Tibial nerve (tissue), 4 donors: ENCODE results near the gene HS6ST3. TPM values are rescaled to one million over a fixed set of nuclear protein-coding genes. Genes with fewer than 3 reads are reported as not detected.
A peak's percentile ranks its signal among the peaks of the same experiment; 100 is the strongest.

ENCODE experiments used
- DNase-seq, 2 donors: peaks; one replicate each; pipeline ENCODE4 v3.0.0-alpha.2; 2019; ENCODE audit warnings: low spot score in 2 of 2
- H3K27ac ChIP-seq, 4 donors: fragments of 200-600 bp; sonication (generic) in 3 of 4; one replicate each; pipeline ENCODE4 v1.5.1; 2017 to 2019; ENCODE audit warnings: mild to moderate bottlenecking in 1 of 4
- H3K27me3 ChIP-seq, 2 donors: fragments of 200-600 bp; sonication (generic) in 1 of 2; one replicate each; pipeline versions ENCODE4 v1.5.1 to v1.6.0; 2017 to 2019
- H3K36me3 ChIP-seq, 3 donors: fragments of 200-600 bp; sonication (generic); one replicate each; pipeline ENCODE4 v1.5.1; 2018 to 2019
- H3K4me1 ChIP-seq, 4 donors: fragments of 200-600 bp; sonication (generic) in 3 of 4; one replicate each; pipeline ENCODE4 v1.5.1; 2017 to 2019
- H3K4me3 ChIP-seq, 4 donors: fragments of 200-600 bp; sonication (generic) in 3 of 4; one replicate each; pipeline ENCODE4 v1.5.1; 2017 to 2019; ENCODE audit warnings: mild to moderate bottlenecking in 1 of 4, moderate library complexity in 1 of 4
- H3K9me3 ChIP-seq, 4 donors: fragments of 200-600 bp; sonication (generic) in 3 of 4; one replicate each; pipeline ENCODE4 v1.5.1; 2017 to 2019
- EP300 ChIP-seq, 2 donors: sonication (generic); formaldehyde crosslinking; IDR thresholded peaks; one replicate each; pipeline ENCODE4 v1.6.1; 2017; ENCODE audit warnings: antibody characterized with exemption in 2 of 2, mild to moderate bottlenecking in 1 of 2
- POLR2A ChIP-seq, 2 donors: fragments of 450-650 bp; IDR thresholded peaks; one replicate each; pipeline ENCODE4 v1.6.1; 2017; ENCODE audit warnings: antibody characterized with exemption in 2 of 2, mild to moderate bottlenecking in 2 of 2, moderate library complexity in 2 of 2
- WGBS, 2 donors: methylation state at CpG; one replicate each; pipeline ENCODE4 v1.1.5; 2018; 5-methylcytosine and 5-hydroxymethylcytosine counted together
- total RNA-seq, 4 donors: library from RNA; depleted of rRNA; stranded (reverse); fragments of >200 nt; gene quantifications; one replicate each; pipeline ENCODE4 v1.1.0, GENCODE V29; 2016
- TF ChIP-seq, protein P1 (sequence below), 5 experiments: fragments of 200-600 bp in 3 of 5; fragments of 450-650 bp in 2 of 5; sonication (generic) in 3 of 5; IDR thresholded peaks; one replicate each; pipeline ENCODE4 v1.5.1; 2016 to 2019; ENCODE audit warnings: antibody characterized with exemption in 5 of 5, mild to moderate bottlenecking in 3 of 5, moderate library complexity in 2 of 5

The HS6ST3 gene
- total RNA-seq, 4 donors from 2014 or later, result 0.21 to 1.1 (median 0.79) TPM

DNA sequence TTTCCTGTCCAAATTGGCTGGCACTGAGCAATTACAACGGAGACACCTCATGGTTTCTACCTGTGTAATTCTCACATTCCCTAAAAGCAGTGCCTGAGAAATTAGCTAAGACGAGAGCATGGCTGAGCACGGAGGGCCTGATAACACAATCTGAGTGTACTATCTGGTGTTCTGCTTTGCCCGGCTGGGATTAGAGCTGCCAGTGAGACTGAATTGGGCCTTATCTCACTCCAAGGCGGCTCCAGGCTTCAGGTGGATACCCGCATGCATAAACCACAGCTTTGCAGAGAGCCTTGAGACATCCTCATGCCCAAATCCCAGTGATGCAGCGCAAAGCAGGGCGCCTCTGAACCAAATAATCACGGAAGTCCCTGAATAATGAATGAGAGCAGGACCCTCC is 732.1 kb downstream of the HS6ST3 start:
- 88 to 91% methylated on average over 9 of the region's 9 CpGs for WGBS, 2 donors
- no peak overlapping the region for H3K27ac ChIP-seq
- H3K27me3 ChIP-seq, result no peaks in the 10 kb centered on the region
- peaks cover 0 to 7% (median 0%) of the 10 kb centered on the region in 4 donors for H3K4me1 ChIP-seq
- DNase-seq, result no peak
- H3K4me3 ChIP-seq, result no peak overlapping the region
- no peak for TF ChIP-seq POLR2A (IDR thresholded peaks at IDR 0.05)
- TF ChIP-seq, protein P1, sequence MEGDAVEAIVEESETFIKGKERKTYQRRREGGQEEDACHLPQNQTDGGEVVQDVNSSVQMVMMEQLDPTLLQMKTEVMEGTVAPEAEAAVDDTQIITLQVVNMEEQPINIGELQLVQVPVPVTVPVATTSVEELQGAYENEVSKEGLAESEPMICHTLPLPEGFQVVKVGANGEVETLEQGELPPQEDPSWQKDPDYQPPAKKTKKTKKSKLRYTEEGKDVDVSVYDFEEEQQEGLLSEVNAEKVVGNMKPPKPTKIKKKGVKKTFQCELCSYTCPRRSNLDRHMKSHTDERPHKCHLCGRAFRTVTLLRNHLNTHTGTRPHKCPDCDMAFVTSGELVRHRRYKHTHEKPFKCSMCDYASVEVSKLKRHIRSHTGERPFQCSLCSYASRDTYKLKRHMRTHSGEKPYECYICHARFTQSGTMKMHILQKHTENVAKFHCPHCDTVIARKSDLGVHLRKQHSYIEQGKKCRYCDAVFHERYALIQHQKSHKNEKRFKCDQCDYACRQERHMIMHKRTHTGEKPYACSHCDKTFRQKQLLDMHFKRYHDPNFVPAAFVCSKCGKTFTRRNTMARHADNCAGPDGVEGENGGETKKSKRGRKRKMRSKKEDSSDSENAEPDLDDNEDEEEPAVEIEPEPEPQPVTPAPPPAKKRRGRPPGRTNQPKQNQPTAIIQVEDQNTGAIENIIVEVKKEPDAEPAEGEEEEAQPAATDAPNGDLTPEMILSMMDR (IDR thresholded peaks at IDR 0.05), result no peak
- no peak for TF ChIP-seq EP300 (IDR thresholded peaks at IDR 0.05)
- no peaks in the 10 kb centered on the region for H3K9me3 ChIP-seq
- no peaks in the 10 kb centered on the region for H3K36me3 ChIP-seq

DNA sequence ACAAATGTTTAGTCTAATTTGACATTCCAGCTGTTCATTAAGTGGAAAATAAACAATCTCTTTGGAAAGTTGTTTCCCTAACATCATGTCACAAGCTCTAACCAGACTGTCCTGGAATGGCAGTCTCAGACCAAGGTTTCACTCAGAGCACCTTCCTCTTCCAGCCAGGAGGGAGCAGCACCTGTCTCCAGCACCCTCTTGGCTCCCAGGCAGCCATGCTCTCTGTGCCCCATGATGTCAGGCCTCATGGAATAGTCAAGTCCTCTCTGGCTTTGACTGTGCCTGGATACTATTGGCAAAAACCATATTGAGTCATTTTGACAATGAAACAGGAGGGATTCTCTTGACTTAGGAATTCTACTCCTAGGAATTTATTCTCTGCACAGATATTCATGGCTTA is 733.0 kb downstream of the HS6ST3 start:
- Histone ChIP-seq H3K36me3 (no peaks in the 10 kb centered on the region), H3K4me3 (no peak overlapping the region), H3K4me1 (peaks cover 0 to 3% (median 0%) of the 10 kb centered on the region in 4 donors), H3K27ac (no peak overlapping the region), H3K9me3 (no peaks in the 10 kb centered on the region), H3K27me3 (no peaks in the 10 kb centered on the region)
- DNase-seq, result no peak
- TF ChIP-seq EP300 (IDR thresholded peaks at IDR 0.05), result no peak
- TF ChIP-seq, protein P1 (IDR thresholded peaks at IDR 0.05), result peak in 1 of 5 experiments; percentile 6

DNA sequence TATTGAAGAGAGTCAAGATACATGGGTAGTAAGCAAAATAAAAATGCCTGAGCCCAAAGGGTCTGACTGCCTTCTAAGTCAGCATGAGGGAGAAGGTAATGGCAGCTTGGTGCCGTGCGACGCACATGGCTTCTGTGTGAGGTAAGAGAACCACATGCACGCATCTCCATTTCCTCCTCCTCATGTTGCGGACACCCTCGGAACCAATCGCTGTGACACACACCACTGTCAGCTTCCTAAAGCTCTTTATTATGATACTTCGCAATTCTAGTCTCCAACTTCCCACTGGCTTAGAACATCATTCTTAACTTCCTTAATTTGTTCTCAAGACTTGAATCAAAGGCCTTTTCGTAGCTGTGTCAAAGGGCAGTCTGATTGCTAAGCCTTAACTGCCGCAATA is 734.2 kb downstream of the HS6ST3 start:
- Histone ChIP-seq H3K27ac (no peak overlapping the region), H3K9me3 (no peaks in the 10 kb centered on the region), H3K36me3 (no peaks in the 10 kb centered on the region), H3K27me3 (no peaks in the 10 kb centered on the region), H3K4me1 (peaks cover 0 to 3% (median 0%) of the 10 kb centered on the region in 4 donors), H3K4me3 (no peak overlapping the region)
- DNase-seq, result no peak
- no peak for TF ChIP-seq POLR2A (IDR thresholded peaks at IDR 0.05)
- no peak for TF ChIP-seq EP300 (IDR thresholded peaks at IDR 0.05)
- TF ChIP-seq, protein P1 (IDR thresholded peaks at IDR 0.05), result no peak
- whole genome bisulfite sequencing, 2 donors, result 79 to 81% methylated on average over 10 of the region's 10 CpGs

DNA sequence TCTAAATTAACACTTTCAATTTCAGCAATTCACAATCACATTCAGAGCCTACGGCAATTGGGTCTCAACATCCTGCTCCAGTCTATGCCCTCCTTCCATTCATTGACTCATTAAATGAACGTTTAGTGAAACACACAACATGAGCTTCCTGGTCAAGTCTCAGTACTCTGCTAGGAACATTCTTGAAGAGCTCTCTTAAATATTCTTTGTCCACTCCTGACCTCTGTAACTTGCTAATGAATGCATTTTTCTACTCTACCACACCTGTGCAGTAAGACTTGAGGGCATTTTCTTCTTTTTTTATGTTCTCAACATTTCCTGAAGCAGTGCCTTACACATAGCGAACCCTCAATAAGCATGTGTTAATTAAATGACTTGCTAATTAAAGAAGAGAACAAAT is 735.7 kb downstream of the HS6ST3 start:
- no peaks in the 10 kb centered on the region for H3K36me3 ChIP-seq
- no peak for DNase-seq
- H3K9me3 ChIP-seq, result no peaks in the 10 kb centered on the region
- TF ChIP-seq, protein P1 (IDR thresholded peaks at IDR 0.05), result no peak
- TF ChIP-seq EP300 (IDR thresholded peaks at IDR 0.05) (no peak), POLR2A (IDR thresholded peaks at IDR 0.05) (no peak)
- H3K4me3 ChIP-seq, result no peak overlapping the region
- H3K27ac ChIP-seq, result no peak overlapping the region
- WGBS, 2 donors, result 68 to 82% methylated on average over 3 of the region's 3 CpGs
- H3K4me1 ChIP-seq, result peaks cover 0 to 3% (median 0%) of the 10 kb centered on the region in 4 donors
- no peaks in the 10 kb centered on the region for H3K27me3 ChIP-seq

DNA sequence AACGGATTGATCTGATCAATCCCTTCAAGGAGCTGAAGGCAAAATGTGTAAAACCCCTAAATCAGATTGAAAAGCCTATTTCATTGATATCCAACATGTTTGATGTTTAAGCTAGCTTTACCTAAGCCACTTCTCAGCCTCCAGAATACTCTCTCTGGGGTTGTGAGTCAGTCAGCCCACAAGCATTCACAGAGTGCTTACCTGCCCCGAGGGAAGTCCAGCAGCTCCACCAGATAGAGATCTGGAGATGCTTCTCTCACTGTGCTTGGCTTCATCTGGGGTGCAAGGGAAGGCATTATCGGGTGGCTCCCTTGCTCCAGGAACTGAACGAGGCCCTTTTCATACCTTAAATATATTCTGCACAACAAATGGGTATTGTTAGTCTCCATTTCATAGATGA is 744.7 kb downstream of the HS6ST3 start:
- Histone ChIP-seq H3K4me3 (no peak overlapping the region), H3K36me3 (no peaks in the 10 kb centered on the region), H3K4me1 (no peaks in the 10 kb centered on the region), H3K27ac (no peak overlapping the region), H3K9me3 (peaks cover 0 to 5% (median 0%) of the 10 kb centered on the region in 4 donors), H3K27me3 (no peaks in the 10 kb centered on the region)
- TF ChIP-seq, protein P1 (IDR thresholded peaks at IDR 0.05), result no peak
- no peak for TF ChIP-seq EP300 (IDR thresholded peaks at IDR 0.05)
- 83 to 86% methylated on average over 4 of the region's 4 CpGs for WGBS, 2 donors
- DNase-seq, result no peak
